HL-60/S4 (cell line): Measurements from ENCODE around the gene GSTK1.
"Not testable (repeated sequence)": the region's sequence is repeated elsewhere in the genome, so short reads cannot be mapped to it uniquely, and the experiment has no call there.

Source experiments
- in situ Hi-C: fragments of 300-500 bp; cut with MboI; formaldehyde crosslinking; loops from 2 replicates; pipeline ENCODE4 v1.14.3; 2022; ENCODE audit warnings: low sequenced_read_pairs

GSTK1 gene

GRCh38 chr7:143238289-143238980 lies 24.8 kb upstream of the GSTK1 start:
- in situ Hi-C loops = no loop called here

GRCh38 chr7:143239813-143240212 lies 23.4 kb upstream of the GSTK1 start:
- in situ Hi-C loops = no loop called here

- in situ Hi-C loops = no loop called here
Observed at GRCh38 chr7:143240291-143241168, 22.7 kb upstream of the GSTK1 start.

DNA sequence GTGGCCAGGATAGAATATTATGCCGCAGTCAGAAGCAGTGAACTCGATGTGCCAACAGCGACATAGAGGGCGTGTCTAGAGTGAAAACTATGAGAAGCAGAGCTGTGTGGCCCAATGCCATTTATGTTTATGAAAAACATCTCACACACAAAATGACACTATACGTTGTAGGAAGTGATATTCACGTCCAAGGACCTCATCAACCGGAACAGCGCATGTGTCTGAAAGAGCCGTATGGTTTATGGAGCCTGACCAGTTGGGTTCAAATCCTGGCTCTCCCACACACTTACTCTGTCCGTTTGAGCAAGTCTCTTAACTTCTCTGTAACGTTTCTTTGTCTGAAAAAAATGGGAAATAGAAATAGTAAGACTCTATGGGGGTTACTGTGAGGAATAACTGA lies 20.9 kb upstream of the GSTK1 start:
- in situ Hi-C loops = no loop called here

GRCh38 chr7:143243111-143243510 lies 20.1 kb upstream of the GSTK1 start:
- in situ Hi-C loops = no loop called here

- in situ Hi-C loops = no loop called here
Observed at GRCh38 chr7:143243614-143244013, 19.6 kb upstream of the GSTK1 start.

GRCh38 chr7:143244321-143244720 lies 18.9 kb upstream of the GSTK1 start:
- in situ Hi-C loops = no loop called here

GRCh38 chr7:143245123-143245522 lies 18.1 kb upstream of the GSTK1 start:
- in situ Hi-C loops = no loop called here

DNA sequence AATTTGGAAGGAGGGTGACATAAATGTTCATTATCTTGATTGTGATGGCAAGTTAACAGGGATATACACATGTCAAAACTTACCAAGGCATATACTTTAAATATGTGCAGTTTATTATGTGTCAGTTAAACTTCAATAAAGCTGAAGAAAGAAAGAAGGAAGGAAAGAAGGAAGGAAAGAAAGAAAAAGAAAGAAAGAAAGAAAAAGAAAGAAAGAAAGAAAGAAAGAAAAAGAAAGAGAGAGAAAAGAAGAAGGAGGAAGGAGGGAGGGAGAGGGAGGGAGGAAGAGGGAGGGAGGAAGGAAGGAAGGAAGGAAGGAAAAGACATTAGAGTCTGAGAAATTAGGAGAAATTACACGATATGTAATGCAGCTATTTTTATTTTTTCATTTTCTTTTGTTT lies 15.9 kb upstream of the GSTK1 start:
- in situ Hi-C loops = no loop called here

GRCh38 chr7:143248761-143249354 lies 14.4 kb upstream of the GSTK1 start:
- in situ Hi-C loops = no loop called here

DNA sequence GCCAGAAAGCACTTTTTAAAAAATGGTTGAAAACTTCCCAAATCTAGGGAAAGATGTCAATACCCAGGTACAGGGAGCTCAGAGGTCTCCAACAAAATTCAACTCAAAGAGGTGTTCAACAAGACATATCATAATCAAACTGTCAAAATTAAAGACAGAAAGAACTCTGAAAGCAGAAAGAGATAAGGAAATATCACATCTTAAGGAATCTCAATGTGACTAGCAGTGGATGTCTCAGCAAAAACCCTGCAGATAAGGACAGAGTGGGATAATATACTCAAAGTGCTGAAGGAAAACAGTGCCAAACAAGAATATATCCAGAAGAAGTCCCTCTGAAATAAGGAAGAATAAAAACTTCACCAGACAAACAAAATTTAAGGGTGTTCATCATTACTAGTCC lies 13.0 kb upstream of the GSTK1 start:
- in situ Hi-C loops = no loop called here

DNA sequence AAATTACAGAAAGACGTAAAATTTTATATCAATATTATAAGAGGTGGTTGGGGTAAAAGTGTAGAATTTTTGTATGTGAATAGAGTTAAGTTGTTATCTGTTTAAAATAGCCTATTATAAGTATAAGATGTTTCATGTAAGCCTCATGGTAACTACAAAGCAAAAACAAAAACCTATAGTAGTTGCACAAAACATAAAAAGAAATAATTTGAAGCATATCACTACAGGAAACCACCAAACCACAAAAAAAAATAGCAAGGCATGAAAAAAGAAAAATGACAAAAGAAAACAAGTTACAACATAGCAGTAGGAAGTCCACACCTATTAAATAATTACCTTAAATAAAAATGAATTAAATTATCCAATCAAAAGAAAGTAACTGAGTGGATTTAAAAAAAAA lies 12.4 kb upstream of the GSTK1 start:
- in situ Hi-C loops = no loop called here

DNA sequence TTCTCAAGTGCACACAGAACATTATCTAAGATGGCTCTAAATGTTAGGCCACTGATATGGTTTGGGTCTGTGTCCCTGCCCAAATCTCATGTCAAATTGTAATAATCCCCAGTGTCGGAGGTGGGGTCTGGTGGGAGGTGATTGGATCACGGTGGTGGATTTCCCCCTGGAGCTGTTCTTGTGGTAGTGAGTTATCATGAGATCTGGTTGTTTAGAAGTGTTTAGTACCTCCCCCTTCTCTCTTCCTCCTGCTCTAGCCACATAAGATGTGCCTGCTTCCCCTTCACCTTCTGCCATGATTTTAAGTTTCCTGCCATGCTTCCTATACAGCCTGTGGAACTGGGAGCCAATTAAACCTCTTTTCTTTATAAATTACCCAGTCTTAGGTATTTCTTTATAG lies 11.2 kb upstream of the GSTK1 start:
- in situ Hi-C loops = no loop called here

GRCh38 chr7:143255564-143255963 lies 7.7 kb upstream of the GSTK1 start:
- in situ Hi-C loops = no loop called here

- in situ Hi-C loops = no loop called here
Observed at GRCh38 chr7:143256325-143256724, 6.9 kb upstream of the GSTK1 start.

DNA sequence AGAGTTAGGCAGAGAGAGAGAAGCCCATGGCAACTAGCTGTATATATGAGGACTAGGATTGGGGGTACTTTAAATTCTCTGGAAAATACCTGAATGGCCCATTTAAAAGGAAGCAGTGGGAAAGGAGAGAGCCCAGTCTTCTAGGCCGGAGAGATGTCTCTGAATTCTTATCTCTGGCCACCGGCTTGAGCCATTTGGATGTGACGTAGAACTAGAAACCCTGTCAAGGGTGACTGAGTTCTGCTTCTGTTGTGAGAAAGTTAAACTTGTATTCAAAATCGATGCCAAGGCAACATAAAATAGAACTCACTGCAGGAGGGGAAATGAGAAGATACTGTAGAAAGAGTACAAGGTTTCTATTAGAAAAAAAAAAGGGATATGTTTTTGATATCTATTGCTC lies 6.3 kb upstream of the GSTK1 start:
- in situ Hi-C loops = no loop called here

- in situ Hi-C loops = no loop called here
Observed at GRCh38 chr7:143257501-143257900, 5.7 kb upstream of the GSTK1 start.

GRCh38 chr7:143258831-143259230 lies 4.4 kb upstream of the GSTK1 start:
- in situ Hi-C loops = no loop called here

DNA sequence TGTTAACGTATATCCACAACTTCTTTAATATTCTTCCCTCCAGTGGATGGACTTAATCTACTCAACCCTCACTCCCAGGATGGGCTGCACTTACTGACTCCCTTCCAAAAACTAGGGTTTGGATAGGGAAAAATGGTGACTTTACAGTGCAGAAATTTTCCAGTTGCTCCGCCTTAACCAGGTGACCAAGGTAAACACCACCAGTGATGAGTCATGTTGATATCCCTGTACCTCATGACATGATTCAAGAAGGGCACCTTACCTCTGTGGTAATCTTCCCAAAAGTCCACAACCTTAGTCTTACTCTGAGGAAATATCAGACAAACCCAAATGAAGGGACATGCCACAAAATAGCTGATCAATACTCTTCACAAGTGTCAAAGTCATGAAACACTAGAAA lies 3.5 kb upstream of the GSTK1 start:
- in situ Hi-C loops = no loop called here

DNA sequence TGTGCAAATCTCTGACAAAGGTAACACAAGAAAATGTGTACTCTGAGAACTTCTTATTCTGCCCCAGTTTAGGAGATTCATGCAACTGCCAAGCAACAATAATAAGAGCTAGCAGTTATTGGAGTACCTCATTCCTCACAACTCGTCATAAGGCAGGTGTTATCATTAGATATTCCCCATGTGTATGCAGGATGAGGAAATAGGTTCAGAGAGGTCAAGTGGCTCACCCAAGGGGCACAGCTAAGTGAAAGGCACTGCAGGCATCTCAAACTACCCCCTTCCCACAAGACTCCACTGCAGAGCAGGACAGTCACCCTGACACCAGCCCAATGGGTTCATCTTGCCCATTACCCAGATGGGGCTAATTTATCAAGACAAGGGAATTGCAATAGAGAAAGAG lies 1.3 kb upstream of the GSTK1 start:
- in situ Hi-C loops = no loop called here

- in situ Hi-C loops = not testable (repeated sequence)
Observed at GRCh38 chr7:143264196-143264568, 941 bp downstream of the GSTK1 start.
